22Rv1 (cell line): ENCODE results near the gene AREG.

Experiments
- H3K27ac ChIP-seq: fragments of 450-650 bp; 2 replicates; pipeline ENCODE4 v1.5.1; 2017
- CTCF ChIP-seq: fragments of 450-650 bp; IDR thresholded peaks from 2 replicates; pipeline ENCODE4 v1.5.1; 2017; ENCODE audit warnings: mild to moderate bottlenecking
- ZFX ChIP-seq: fragments of 450-650 bp; IDR thresholded peaks from 2 replicates; pipeline ENCODE4 v1.6.1; 2017; ENCODE audit warnings: antibody characterized with exemption, borderline replicate concordance

AREG gene

DNA sequence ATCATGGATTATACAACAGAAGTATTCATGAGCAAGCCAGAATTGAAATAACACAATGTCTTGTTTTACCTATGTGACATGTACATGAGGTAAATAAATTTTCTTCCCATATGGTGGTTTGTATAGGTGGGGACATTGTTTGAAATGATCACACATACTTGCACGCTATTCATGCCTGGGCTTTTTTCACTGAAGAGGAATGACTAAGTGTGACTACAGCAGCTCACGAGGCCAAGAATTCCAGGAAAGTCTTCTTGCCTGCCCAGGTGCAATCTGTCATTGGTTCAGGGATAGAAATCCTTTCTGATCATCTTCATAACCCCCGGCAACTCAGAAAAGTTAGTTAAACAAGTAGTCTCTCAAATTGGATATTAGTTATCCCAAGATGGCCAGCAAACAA, 36.3 kb upstream of the AREG start:
- TF ChIP-seq CTCF (no peak), ZFX (no peak)

GRCh38 chr4:74410272-74410671, 34.7 kb upstream of the AREG start:
- H3K27ac ChIP-seq = no peak overlapping the region
- no peak for TF ChIP-seq CTCF
- no peak for TF ChIP-seq ZFX

More for the DNA sequence above, 36.3 kb upstream of the AREG start:
- no peak overlapping the region for H3K27ac ChIP-seq

GRCh38 chr4:74412225-74412624, 32.7 kb upstream of the AREG start:
- H3K27ac ChIP-seq = no peak overlapping the region

GRCh38 chr4:74413265-74413664, 31.7 kb upstream of the AREG start:
- TF ChIP-seq ZFX (no peak), CTCF (no peak)
- no peak overlapping the region for H3K27ac ChIP-seq

More at GRCh38 chr4:74412225-74412624, 32.7 kb upstream of the AREG start:
- TF ChIP-seq ZFX (no peak), CTCF (no peak)

- TF ChIP-seq CTCF (no peak), ZFX (no peak)
- H3K27ac ChIP-seq = no peak overlapping the region
Observed at GRCh38 chr4:74414149-74414809, 30.7 kb upstream of the AREG start.

- TF ChIP-seq CTCF = no peak
- no peak overlapping the region for H3K27ac ChIP-seq
Observed at GRCh38 chr4:74415602-74416300, 29.2 kb upstream of the AREG start.

- no peak overlapping the region for H3K27ac ChIP-seq
Observed at GRCh38 chr4:74418063-74418670, 26.8 kb upstream of the AREG start.

More at GRCh38 chr4:74418063-74418670, 26.8 kb upstream of the AREG start:
- TF ChIP-seq ZFX (no peak), CTCF (no peak)
